Thyroid gland (tissue), 4 donors: Measurements from ENCODE around the gene KIRREL3. TPM values are rescaled to one million over a fixed set of nuclear protein-coding genes. Genes with fewer than 3 reads are reported as not detected.
A peak's percentile ranks its signal among the peaks of the same experiment; 100 is the strongest.

Experiments
- DNase-seq, 2 donors: peaks; one replicate each; pipeline ENCODE4 v3.0.0-alpha.2; 2019
- H3K27ac ChIP-seq, 3 donors: fragments of 200-600 bp; sonication (generic); 1 replicate in 2 of 3; 2 replicates in 1 of 3; pipeline ENCODE4 v1.5.1; 2016 to 2019; ENCODE audit warnings: mild to moderate bottlenecking in 1 of 3, moderate library complexity in 1 of 3
- H3K27me3 ChIP-seq: fragments of 200-600 bp; sonication (generic); one replicate; pipeline ENCODE4 v1.5.1; 2019
- H3K36me3 ChIP-seq, 2 donors: fragments of 200-600 bp; sonication (generic); one replicate each; pipeline ENCODE4 v1.5.1; 2016 to 2019
- H3K4me1 ChIP-seq, 2 donors: fragments of 200-600 bp; sonication (generic); one replicate each; pipeline ENCODE4 v1.5.1; 2017 to 2019
- H3K4me3 ChIP-seq, 3 donors: fragments of 200-600 bp; sonication (generic); replicated peaks in 1 of 3; 1 replicate in 2 of 3; 2 replicates in 1 of 3; pipeline ENCODE4 v1.5.1; 2016; ENCODE audit warnings: mild to moderate bottlenecking in 1 of 3
- H3K9me3 ChIP-seq: fragments of 200-600 bp; sonication (generic); one replicate; pipeline ENCODE4 v1.5.1; 2017
- CTCF ChIP-seq, 6 experiments: fragments of 200-600 bp in 3 of 6; fragments of 450-650 bp in 3 of 6; sonication (generic) in 3 of 6; IDR thresholded peaks; one replicate each; pipeline ENCODE4 v1.5.1; 2016 to 2019; ENCODE audit warnings: antibody characterized with exemption in 6 of 6, mild to moderate bottlenecking in 2 of 6, inconsistent platforms in 1 of 6, moderate library complexity in 1 of 6
- POLR2A ChIP-seq, 2 donors: fragments of 450-650 bp; IDR thresholded peaks; one replicate each; pipeline ENCODE4 v1.6.1; 2017; ENCODE audit warnings: antibody characterized with exemption in 2 of 2, mild to moderate bottlenecking in 2 of 2, moderate library complexity in 1 of 2
- WGBS, 2 donors: methylation state at CpG; one replicate each; pipeline ENCODE4 v1.1.5; 2017; 5-methylcytosine and 5-hydroxymethylcytosine counted together
- intact Hi-C: fragments of 100-400 bp; cut with DNase I; formaldehyde crosslinking; loops from one replicate; pipeline ENCODE4 v1.15.1; 2023
- total RNA-seq, 4 donors: library from RNA; depleted of rRNA; stranded (reverse); fragments of >200 nt; gene quantifications; one replicate each; pipeline ENCODE4 v1.2.3, GENCODE V29; 2016

KIRREL3 gene
- total RNA-seq, 4 donors from 2014 or later: 0.78 TPM; not detected in 3

- H3K27ac ChIP-seq: no peak overlapping the region
- H3K27me3 ChIP-seq: no peaks in the 10 kb centered on the region
- H3K36me3 ChIP-seq: no peaks in the 10 kb centered on the region
- TF ChIP-seq POLR2A (IDR thresholded peaks at IDR 0.05) (no peak), CTCF (IDR thresholded peaks at IDR 0.05) (no peak)
- WGBS, 2 donors: 43 to 73% methylated on average over 6 to 10 of the region's 11 CpGs
- H3K4me3 ChIP-seq: no peak overlapping the region
- no peak for DNase-seq
- no peaks in the 10 kb centered on the region for H3K4me1 ChIP-seq
- no peaks in the 10 kb centered on the region for H3K9me3 ChIP-seq
- intact Hi-C loops: no loop called here
These were observed 576.8 kb downstream of the KIRREL3 start for GRCh38 chr11:126423743-126424142.

DNA sequence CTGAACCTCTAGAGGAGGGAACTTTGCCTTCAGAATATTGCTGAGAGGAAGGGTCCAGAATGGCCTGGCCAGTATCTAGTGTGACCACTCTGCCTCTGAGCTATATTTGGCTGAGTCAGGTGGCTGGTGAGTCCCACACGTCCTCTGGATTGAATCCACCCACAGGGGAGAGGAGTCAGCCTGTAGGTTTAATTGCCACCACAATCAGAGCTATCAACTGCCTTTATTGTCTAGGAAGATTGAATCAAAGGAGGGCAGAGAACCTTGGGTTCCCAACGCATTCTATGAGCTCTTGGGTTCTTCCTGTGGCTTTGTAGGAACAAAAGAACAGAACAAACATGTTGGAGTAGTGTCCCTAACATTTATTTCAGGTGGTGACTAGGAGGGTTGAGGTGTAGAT lies 577.4 kb downstream of the KIRREL3 start:
- H3K9me3 ChIP-seq: no peaks in the 10 kb centered on the region
- DNase-seq: no peak
- TF ChIP-seq POLR2A (IDR thresholded peaks at IDR 0.05) (no peak), CTCF (IDR thresholded peaks at IDR 0.05) (no peak)
- intact Hi-C loops: no loop called here
- 66 to 85% methylated on average over 1 to 2 of the region's 2 CpGs for WGBS, 2 donors
- H3K36me3 ChIP-seq: no peaks in the 10 kb centered on the region
- no peak overlapping the region for H3K4me3 ChIP-seq
- no peaks in the 10 kb centered on the region for H3K27me3 ChIP-seq
- H3K4me1 ChIP-seq: no peaks in the 10 kb centered on the region
- H3K27ac ChIP-seq: no peak overlapping the region

GRCh38 chr11:126422446-126422845 lies 578.1 kb downstream of the KIRREL3 start:
- no peaks in the 10 kb centered on the region for H3K4me1 ChIP-seq
- no peaks in the 10 kb centered on the region for H3K9me3 ChIP-seq
- no peaks in the 10 kb centered on the region for H3K27me3 ChIP-seq
- intact Hi-C loops: no loop called here
- H3K27ac ChIP-seq: no peak overlapping the region
- DNase-seq: no peak
- no peaks in the 10 kb centered on the region for H3K36me3 ChIP-seq
- TF ChIP-seq POLR2A (IDR thresholded peaks at IDR 0.05) (no peak), CTCF (IDR thresholded peaks at IDR 0.05) (no peak)
- no peak overlapping the region for H3K4me3 ChIP-seq
- 92 to 94% methylated on average over 2 of the region's 2 CpGs for WGBS, 2 donors

- Histone ChIP-seq H3K36me3 (no peaks in the 10 kb centered on the region), H3K4me1 (peaks cover under 1 to 7% of the 10 kb centered on the region in 2 donors), H3K27ac (no peak overlapping the region), H3K27me3 (no peaks in the 10 kb centered on the region), H3K4me3 (no peak overlapping the region), H3K9me3 (no peaks in the 10 kb centered on the region)
- no peak for DNase-seq
- WGBS, 2 donors: 80 to 82% methylated on average over 8 to 13 of the region's 13 CpGs
- intact Hi-C loops: no loop called here
- no peak for TF ChIP-seq POLR2A (IDR thresholded peaks at IDR 0.05)
- TF ChIP-seq CTCF (IDR thresholded peaks at IDR 0.05): no peak
These were observed 579.3 kb downstream of the KIRREL3 start for GRCh38 chr11:126421271-126421671.

- Histone ChIP-seq H3K36me3 (no peaks in the 10 kb centered on the region), H3K9me3 (no peaks in the 10 kb centered on the region), H3K4me1 (peaks cover 6 to 12% of the 10 kb centered on the region in 2 donors), H3K27ac (peak overlapping the region in 1 of 3 donors; percentile 27), H3K27me3 (no peaks in the 10 kb centered on the region), H3K4me3 (no peak overlapping the region)
- no peak for DNase-seq
- intact Hi-C loops: no loop called here
- 69 to 71% methylated on average over 6 of the region's 6 CpGs for WGBS, 2 donors
- TF ChIP-seq CTCF (IDR thresholded peaks at IDR 0.05): no peak
- TF ChIP-seq POLR2A (IDR thresholded peaks at IDR 0.05): no peak
These were observed 579.8 kb downstream of the KIRREL3 start for GRCh38 chr11:126420698-126421256.
